ENCODE data around the gene CCDC85A. TPM values are rescaled to one million over a fixed set of nuclear protein-coding genes. Genes with fewer than 3 reads are reported as not detected.

CCDC85A gene
- total and polyA plus RNA-seq, 4 donors = 12.1 to 26.4 (median 23.5) TPM

DNA sequence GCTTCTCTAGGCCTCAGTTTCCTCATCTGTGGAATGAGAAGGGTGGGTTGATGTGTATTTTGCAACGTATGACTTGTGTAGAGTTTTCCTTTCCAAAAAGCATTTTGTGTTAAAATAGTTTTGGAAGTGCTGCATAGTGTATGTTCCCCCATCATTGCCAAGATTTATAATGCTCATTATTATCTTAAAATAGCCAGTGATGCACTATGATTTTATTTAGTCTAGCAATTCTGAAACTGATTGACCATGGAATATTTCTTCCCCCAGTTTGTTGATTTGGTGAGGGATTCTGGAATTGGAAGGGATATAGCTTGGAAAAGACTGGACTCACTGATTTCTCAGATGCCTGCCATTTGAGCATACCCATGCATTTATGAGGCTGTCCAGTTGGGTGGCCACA lies 130.6 kb downstream of the CCDC85A start:
- Histone ChIP-seq H3K9me3 (ENCODE audit: control insufficient read depth, insufficient read depth, low read length) (no peaks in the 10 kb centered on the region), H3K4me1 (ENCODE audit: control insufficient read depth, insufficient read depth, low read length) (peaks cover 6% of the 10 kb centered on the region), H3K27ac (ENCODE audit: low read depth, low read length) (no peak overlapping the region), H3K4me3 (ENCODE audit: low read depth, low read length) (no peak overlapping the region), H3K36me3 (ENCODE audit: control insufficient read depth, insufficient read depth, low read length) (no peaks in the 10 kb centered on the region), H3K27me3 (ENCODE audit: control insufficient read depth, insufficient read depth, low read length) (no peaks in the 10 kb centered on the region)
- no peak for DNase-seq (ENCODE audit: low read depth in 4 of 6, low spot score in 6 of 6)
- WGBS (ENCODE audit: insufficient coverage) = no CpG with 5 or more reads among the region's 1 CpG

DNA sequence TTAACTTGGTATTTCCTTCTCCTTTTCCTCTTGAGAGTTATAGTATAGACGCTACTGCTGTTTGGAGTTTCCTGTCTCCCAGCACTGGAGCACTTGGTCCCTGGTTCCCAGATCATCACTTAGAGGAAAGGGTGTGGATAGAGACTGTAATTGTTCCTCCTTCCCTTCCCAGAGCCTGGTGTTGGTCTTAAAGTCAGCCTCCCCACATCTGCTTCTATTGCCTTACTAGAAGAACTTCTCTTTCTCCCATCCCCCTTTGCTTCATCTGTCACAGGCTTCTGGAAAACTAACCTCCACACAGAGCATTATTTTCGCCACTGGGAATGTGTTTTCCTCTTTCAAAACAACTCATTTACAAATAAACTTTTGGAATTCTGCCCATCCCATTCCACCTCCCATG lies 131.0 kb downstream of the CCDC85A start:
- H3K4me1 ChIP-seq (ENCODE audit: control insufficient read depth, insufficient read depth, low read length) = peaks cover 6% of the 10 kb centered on the region
- no CpG with 5 or more reads among the region's 2 CpGs for WGBS (ENCODE audit: insufficient coverage)
- H3K4me3 ChIP-seq (ENCODE audit: low read depth, low read length) = no peak overlapping the region
- H3K27me3 ChIP-seq (ENCODE audit: control insufficient read depth, insufficient read depth, low read length) = no peaks in the 10 kb centered on the region
- peak in 1 of 6 donors; percentile 48 for DNase-seq (ENCODE audit: low read depth in 4 of 6, low spot score in 6 of 6)
- no peaks in the 10 kb centered on the region for H3K36me3 ChIP-seq (ENCODE audit: control insufficient read depth, insufficient read depth, low read length)
- no peak overlapping the region for H3K27ac ChIP-seq (ENCODE audit: low read depth, low read length)
- H3K9me3 ChIP-seq (ENCODE audit: control insufficient read depth, insufficient read depth, low read length) = no peaks in the 10 kb centered on the region

- H3K27me3 ChIP-seq (ENCODE audit: control insufficient read depth, insufficient read depth, low read length) = no peaks in the 10 kb centered on the region
- peaks cover 6% of the 10 kb centered on the region for H3K4me1 ChIP-seq (ENCODE audit: control insufficient read depth, insufficient read depth, low read length)
- H3K36me3 ChIP-seq (ENCODE audit: control insufficient read depth, insufficient read depth, low read length) = no peaks in the 10 kb centered on the region
- H3K9me3 ChIP-seq (ENCODE audit: control insufficient read depth, insufficient read depth, low read length) = no peaks in the 10 kb centered on the region
- no peak for DNase-seq (ENCODE audit: low read depth in 4 of 6, low spot score in 6 of 6)
- H3K4me3 ChIP-seq (ENCODE audit: low read depth, low read length) = no peak overlapping the region
- H3K27ac ChIP-seq (ENCODE audit: low read depth, low read length) = no peak overlapping the region
Measured at GRCh38 chr2:56315376-56315775, 131.6 kb downstream of the CCDC85A start.

GRCh38 chr2:56316011-56316410 lies 132.2 kb downstream of the CCDC85A start:
- no peak for DNase-seq (ENCODE audit: low read depth in 4 of 6, low spot score in 6 of 6)
- Histone ChIP-seq H3K36me3 (ENCODE audit: control insufficient read depth, insufficient read depth, low read length) (no peaks in the 10 kb centered on the region), H3K4me1 (ENCODE audit: control insufficient read depth, insufficient read depth, low read length) (peaks cover 6% of the 10 kb centered on the region), H3K9me3 (ENCODE audit: control insufficient read depth, insufficient read depth, low read length) (no peaks in the 10 kb centered on the region), H3K27me3 (ENCODE audit: control insufficient read depth, insufficient read depth, low read length) (no peaks in the 10 kb centered on the region), H3K4me3 (ENCODE audit: low read depth, low read length) (no peak overlapping the region), H3K27ac (ENCODE audit: low read depth, low read length) (no peak overlapping the region)
- WGBS (ENCODE audit: insufficient coverage) = no CpG with 5 or more reads among the region's 3 CpGs

DNA sequence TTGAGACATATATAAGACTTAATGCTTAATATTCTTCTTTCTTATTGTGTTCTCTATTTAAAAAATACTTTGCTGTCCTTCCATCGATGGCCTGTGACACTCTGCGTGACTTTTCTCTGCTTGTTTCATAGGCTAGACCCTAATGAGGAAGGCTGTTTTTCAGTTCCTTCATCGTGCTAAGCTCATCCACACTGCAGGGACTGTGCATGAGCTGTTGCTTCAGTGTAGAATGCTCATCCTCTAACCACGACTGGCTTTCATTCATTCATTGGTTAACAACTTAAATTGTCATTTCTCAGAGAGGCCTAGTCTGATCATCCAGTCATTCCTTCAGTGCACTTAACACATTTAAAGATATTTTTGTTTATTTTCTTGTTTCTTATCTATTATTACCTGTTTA lies 134.4 kb downstream of the CCDC85A start:
- no peak for DNase-seq (ENCODE audit: low read depth in 4 of 6, low spot score in 6 of 6)
- WGBS (ENCODE audit: insufficient coverage) = 69% methylated on average over 1 of the region's 4 CpGs

DNA sequence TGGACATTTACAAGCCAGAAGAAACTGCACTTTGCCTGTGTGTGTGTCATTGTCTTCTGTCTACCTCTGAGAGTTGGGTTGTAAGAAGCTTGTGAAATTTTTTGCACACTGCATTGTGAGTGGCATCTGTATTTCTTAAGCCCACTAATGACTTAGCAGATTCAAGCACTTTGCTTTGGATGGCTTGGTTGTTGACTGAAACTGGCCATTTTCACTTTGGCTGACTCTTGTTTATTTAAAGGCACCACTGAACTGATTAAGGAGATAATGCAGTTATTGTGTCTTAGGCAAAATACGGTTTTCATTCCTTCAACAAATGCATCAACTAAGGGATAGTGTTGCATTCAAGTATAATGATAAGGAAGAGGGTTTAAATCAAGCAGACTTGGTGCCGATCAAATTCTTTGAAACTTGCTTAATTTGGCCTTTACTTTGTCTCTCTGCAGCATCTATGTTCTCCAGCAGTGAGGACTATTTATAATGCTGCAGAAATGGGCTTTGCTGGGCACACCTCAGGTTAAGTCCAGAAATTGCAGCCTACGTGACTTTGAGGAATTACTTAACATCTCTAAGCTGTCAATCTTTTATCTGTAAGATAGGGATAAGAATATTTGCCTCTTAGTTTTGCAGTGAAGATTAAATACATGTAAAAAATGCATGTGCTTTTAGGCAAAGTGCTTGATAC lies 142.0 kb downstream of the CCDC85A start:
- DNase-seq (ENCODE audit: low read depth in 4 of 6, low spot score in 6 of 6) = no peak
- H3K9me3 ChIP-seq (ENCODE audit: control insufficient read depth, insufficient read depth, low read length) = no peaks in the 10 kb centered on the region
- H3K27ac ChIP-seq (ENCODE audit: low read depth, low read length) = no peak overlapping the region
- 60% methylated on average over 1 of the region's 3 CpGs for WGBS (ENCODE audit: insufficient coverage)
- no peaks in the 10 kb centered on the region for H3K27me3 ChIP-seq (ENCODE audit: control insufficient read depth, insufficient read depth, low read length)
- no peaks in the 10 kb centered on the region for H3K4me1 ChIP-seq (ENCODE audit: control insufficient read depth, insufficient read depth, low read length)
- H3K36me3 ChIP-seq (ENCODE audit: control insufficient read depth, insufficient read depth, low read length) = no peaks in the 10 kb centered on the region
- no peak overlapping the region for H3K4me3 ChIP-seq (ENCODE audit: low read depth, low read length)

More for the DNA sequence above, 134.4 kb downstream of the CCDC85A start:
- Histone ChIP-seq H3K36me3 (ENCODE audit: control insufficient read depth, insufficient read depth, low read length) (no peaks in the 10 kb centered on the region), H3K27me3 (ENCODE audit: control insufficient read depth, insufficient read depth, low read length) (no peaks in the 10 kb centered on the region), H3K27ac (ENCODE audit: low read depth, low read length) (no peak overlapping the region), H3K4me3 (ENCODE audit: low read depth, low read length) (no peak overlapping the region), H3K4me1 (ENCODE audit: control insufficient read depth, insufficient read depth, low read length) (peaks cover 6% of the 10 kb centered on the region), H3K9me3 (ENCODE audit: control insufficient read depth, insufficient read depth, low read length) (no peaks in the 10 kb centered on the region)

DNA sequence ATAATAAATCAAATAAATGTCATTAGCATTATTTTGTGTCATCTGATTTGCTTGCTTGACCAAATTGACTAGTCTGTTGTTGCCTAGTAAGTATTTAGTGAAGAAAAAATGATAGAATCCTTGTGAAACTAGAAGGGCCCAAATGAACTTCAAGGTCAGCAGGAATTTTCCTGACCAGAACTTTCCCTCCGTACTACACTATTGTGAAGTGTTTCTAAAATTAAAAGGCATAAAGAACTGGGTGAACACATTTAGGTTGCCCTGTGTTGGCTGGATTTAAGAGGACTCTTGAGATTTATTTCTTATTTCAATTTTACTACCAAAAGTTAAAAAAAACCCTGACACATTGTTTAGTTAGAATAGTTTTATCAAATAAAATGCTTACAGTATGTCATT lies 142.6 kb downstream of the CCDC85A start:
- Histone ChIP-seq H3K27me3 (ENCODE audit: control insufficient read depth, insufficient read depth, low read length) (no peaks in the 10 kb centered on the region), H3K36me3 (ENCODE audit: control insufficient read depth, insufficient read depth, low read length) (no peaks in the 10 kb centered on the region), H3K9me3 (ENCODE audit: control insufficient read depth, insufficient read depth, low read length) (no peaks in the 10 kb centered on the region), H3K4me3 (ENCODE audit: low read depth, low read length) (no peak overlapping the region), H3K4me1 (ENCODE audit: control insufficient read depth, insufficient read depth, low read length) (no peaks in the 10 kb centered on the region), H3K27ac (ENCODE audit: low read depth, low read length) (no peak overlapping the region)
- DNase-seq (ENCODE audit: low read depth in 4 of 6, low spot score in 6 of 6) = no peak
- no CpG with 5 or more reads among the region's 1 CpG for WGBS (ENCODE audit: insufficient coverage)

GRCh38 chr2:56331810-56332209 lies 148.0 kb downstream of the CCDC85A start:
- no peak for DNase-seq (ENCODE audit: low read depth in 4 of 6, low spot score in 6 of 6)
- Histone ChIP-seq H3K4me3 (ENCODE audit: low read depth, low read length) (no peak overlapping the region), H3K27me3 (ENCODE audit: control insufficient read depth, insufficient read depth, low read length) (no peaks in the 10 kb centered on the region), H3K27ac (ENCODE audit: low read depth, low read length) (no peak overlapping the region), H3K4me1 (ENCODE audit: control insufficient read depth, insufficient read depth, low read length) (no peaks in the 10 kb centered on the region), H3K36me3 (ENCODE audit: control insufficient read depth, insufficient read depth, low read length) (no peaks in the 10 kb centered on the region), H3K9me3 (ENCODE audit: control insufficient read depth, insufficient read depth, low read length) (no peaks in the 10 kb centered on the region)
- 100% methylated on average over 2 of the region's 7 CpGs for WGBS (ENCODE audit: insufficient coverage)

DNA sequence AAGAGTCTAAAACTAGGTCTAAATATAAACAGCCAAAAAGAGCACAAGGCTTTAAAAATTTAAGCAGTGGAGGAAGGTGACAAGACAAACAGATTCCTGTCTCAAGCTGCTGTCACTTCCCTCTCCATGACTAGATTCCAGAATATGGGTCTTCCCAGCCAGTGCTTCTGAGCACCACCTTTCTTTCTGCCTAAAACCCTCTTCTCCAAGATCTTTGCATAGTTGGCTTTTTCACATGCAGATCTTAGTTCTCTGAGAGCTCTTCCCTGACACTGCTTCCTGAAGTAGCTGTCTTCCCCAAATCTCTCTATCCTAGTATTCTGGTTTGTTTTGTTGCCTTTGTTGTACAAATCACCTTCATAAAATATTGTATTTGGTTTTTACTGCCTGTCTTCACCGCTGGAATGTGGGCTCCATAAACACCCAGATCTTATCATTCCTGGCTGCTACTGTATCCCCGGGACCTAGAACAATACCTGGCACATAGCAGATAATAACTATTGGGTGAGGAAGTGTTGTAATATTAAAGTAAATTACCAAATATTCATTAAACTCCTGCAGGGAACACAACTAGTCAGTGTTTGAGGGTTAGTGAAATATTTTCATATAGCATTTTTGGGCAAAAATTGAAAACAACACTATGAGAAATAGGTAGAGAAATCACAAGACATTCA lies 150.2 kb downstream of the CCDC85A start:
- Histone ChIP-seq H3K4me1 (ENCODE audit: control insufficient read depth, insufficient read depth, low read length) (no peaks in the 10 kb centered on the region), H3K27ac (ENCODE audit: low read depth, low read length) (no peak overlapping the region), H3K36me3 (ENCODE audit: control insufficient read depth, insufficient read depth, low read length) (no peaks in the 10 kb centered on the region), H3K4me3 (ENCODE audit: low read depth, low read length) (no peak overlapping the region), H3K9me3 (ENCODE audit: control insufficient read depth, insufficient read depth, low read length) (no peaks in the 10 kb centered on the region), H3K27me3 (ENCODE audit: control insufficient read depth, insufficient read depth, low read length) (no peaks in the 10 kb centered on the region)
- WGBS (ENCODE audit: insufficient coverage) = no CpG with 5 or more reads among the region's 2 CpGs
- no peak for DNase-seq (ENCODE audit: low read depth in 4 of 6, low spot score in 6 of 6)

GRCh38 chr2:56334622-56335021 lies 150.8 kb downstream of the CCDC85A start:
- H3K36me3 ChIP-seq (ENCODE audit: control insufficient read depth, insufficient read depth, low read length) = no peaks in the 10 kb centered on the region
- no peak overlapping the region for H3K27ac ChIP-seq (ENCODE audit: low read depth, low read length)
- no peak for DNase-seq (ENCODE audit: low read depth in 4 of 6, low spot score in 6 of 6)
- no peaks in the 10 kb centered on the region for H3K27me3 ChIP-seq (ENCODE audit: control insufficient read depth, insufficient read depth, low read length)
- no peaks in the 10 kb centered on the region for H3K4me1 ChIP-seq (ENCODE audit: control insufficient read depth, insufficient read depth, low read length)
- no peaks in the 10 kb centered on the region for H3K9me3 ChIP-seq (ENCODE audit: control insufficient read depth, insufficient read depth, low read length)
- no peak overlapping the region for H3K4me3 ChIP-seq (ENCODE audit: low read depth, low read length)
